NCI-H1048 (cell line): ENCODE results near the gene MYO3B.
"Not testable (repeated sequence)": the region's sequence is repeated elsewhere in the genome, so short reads cannot be mapped to it uniquely, and the experiment has no call there.

Experiments used
- DNase-seq: peaks from one replicate; lab custom pipeline; 2025; lab: John Stamatoyannopoulos, UW

The MYO3B gene

GRCh38 chr2:170208967-170209366 is 31.0 kb downstream of the MYO3B start:
- no peak for DNase-seq

- DNase-seq, result no peak
These were observed 34.8 kb downstream of the MYO3B start for GRCh38 chr2:170212625-170213280.

GRCh38 chr2:170213281-170213625 is 35.3 kb downstream of the MYO3B start:
- DNase-seq, result not testable (repeated sequence)

GRCh38 chr2:170213651-170214050 is 35.7 kb downstream of the MYO3B start:
- no peak for DNase-seq

- no peak for DNase-seq
These were observed 36.5 kb downstream of the MYO3B start for GRCh38 chr2:170214309-170214948.

- DNase-seq, result no peak
These were observed 37.1 kb downstream of the MYO3B start for GRCh38 chr2:170215021-170215420.

GRCh38 chr2:170216428-170216827 is 38.5 kb downstream of the MYO3B start:
- no peak for DNase-seq

GRCh38 chr2:170216981-170217380 is 39.0 kb downstream of the MYO3B start:
- DNase-seq, result no peak

GRCh38 chr2:170217778-170218251 is 39.9 kb downstream of the MYO3B start:
- DNase-seq, result no peak

- no peak for DNase-seq
These were observed 40.5 kb downstream of the MYO3B start for GRCh38 chr2:170218456-170218855.

GRCh38 chr2:170218931-170219330 is 41.0 kb downstream of the MYO3B start:
- no peak for DNase-seq

- DNase-seq, result no peak
These were observed 43.7 kb downstream of the MYO3B start for GRCh38 chr2:170221317-170222288.

- no peak for DNase-seq
These were observed 44.4 kb downstream of the MYO3B start for GRCh38 chr2:170222298-170222697.

- no peak for DNase-seq
These were observed 44.9 kb downstream of the MYO3B start for GRCh38 chr2:170222842-170223241.

- DNase-seq, result no peak
These were observed 46.8 kb downstream of the MYO3B start for GRCh38 chr2:170224692-170225294.

GRCh38 chr2:170226216-170226615 is 48.3 kb downstream of the MYO3B start:
- no peak for DNase-seq

GRCh38 chr2:170227507-170227947 is 49.6 kb downstream of the MYO3B start:
- DNase-seq, result no peak

- DNase-seq, result no peak
These were observed 50.0 kb downstream of the MYO3B start for GRCh38 chr2:170227951-170228350.

- no peak for DNase-seq
These were observed 50.5 kb downstream of the MYO3B start for GRCh38 chr2:170228429-170228828.

GRCh38 chr2:170229125-170229524 is 51.2 kb downstream of the MYO3B start:
- no peak for DNase-seq

GRCh38 chr2:170229744-170230143 is 51.8 kb downstream of the MYO3B start:
- DNase-seq, result no peak
